ENCODE measurements around the gene EPB41.

The EPB41 gene

GRCh38 chr1:28926629-28927265 lies 12.4 kb downstream of the EPB41 start:
- H3K27ac ChIP-seq: no peak overlapping the region
- DNase-seq (ENCODE audit: low spot score): no peak
- H3K4me3 ChIP-seq: no peak overlapping the region
- no peak for TF ChIP-seq CTCF (IDR thresholded peaks at IDR 0.05)

GRCh38 chr1:28927266-28927647 lies 12.9 kb downstream of the EPB41 start:
- no peak for DNase-seq (ENCODE audit: low spot score)
- Histone ChIP-seq H3K27ac (no peak overlapping the region), H3K4me3 (no peak overlapping the region)
- TF ChIP-seq CTCF (IDR thresholded peaks at IDR 0.05): no peak

- no peak overlapping the region for H3K27ac ChIP-seq
- TF ChIP-seq CTCF (IDR thresholded peaks at IDR 0.05): no peak
- no peak for DNase-seq (ENCODE audit: low spot score)
- H3K4me3 ChIP-seq: no peak overlapping the region
Measured at GRCh38 chr1:28927648-28928313, 13.4 kb downstream of the EPB41 start.

GRCh38 chr1:28928314-28928941 lies 14.1 kb downstream of the EPB41 start:
- H3K4me3 ChIP-seq: no peak overlapping the region
- no peak overlapping the region for H3K27ac ChIP-seq
- no peak for TF ChIP-seq CTCF (IDR thresholded peaks at IDR 0.05)
- DNase-seq (ENCODE audit: low spot score): no peak

- H3K4me3 ChIP-seq: no peak overlapping the region
- no peak for DNase-seq (ENCODE audit: low spot score)
- H3K27ac ChIP-seq: no peak overlapping the region
- no peak for TF ChIP-seq CTCF (IDR thresholded peaks at IDR 0.05)
Measured at GRCh38 chr1:28933277-28933676, 18.9 kb downstream of the EPB41 start.

GRCh38 chr1:28933918-28934317 lies 19.5 kb downstream of the EPB41 start:
- DNase-seq (ENCODE audit: low spot score): no peak
- no peak for TF ChIP-seq CTCF (IDR thresholded peaks at IDR 0.05)

GRCh38 chr1:28934676-28935075 lies 20.3 kb downstream of the EPB41 start:
- TF ChIP-seq CTCF (IDR thresholded peaks at IDR 0.05): no peak
- Histone ChIP-seq H3K27ac (no peak overlapping the region), H3K4me3 (no peak overlapping the region)
- no peak for DNase-seq (ENCODE audit: low spot score)

More at GRCh38 chr1:28933918-28934317, 19.5 kb downstream of the EPB41 start:
- no peak overlapping the region for H3K4me3 ChIP-seq
- H3K27ac ChIP-seq: no peak overlapping the region

All from coronary artery (tissue), 2 donors.